Glomerular visceral epithelial cell (primary cell): ENCODE data around the gene CYP27C1.
"Not testable (repeated sequence)": the region's sequence is repeated elsewhere in the genome, so short reads cannot be mapped to it uniquely, and the experiment has no call there.

Source experiments
- DNase-seq: peaks from one replicate; pipeline ENCODE4 v3.0.0-alpha.2; 2016; ENCODE audit errors: extremely low spot score

CYP27C1 gene

GRCh38 chr2:127220102-127220767 lies at the start of gene CYP27C1:
CYP27C1 (minus strand) TSS chr2:127220299; CDS start chr2:127220270, 29 bp downstream.
- peak; percentile 26 for DNase-seq

GRCh38 chr2:127261804-127262406 lies 41.8 kb upstream of the CYP27C1 start:
- DNase-seq, result no peak

- no peak for DNase-seq
These were observed 39.3 kb upstream of the CYP27C1 start for GRCh38 chr2:127259355-127259754.

GRCh38 chr2:127256866-127257265 lies 36.8 kb upstream of the CYP27C1 start:
- DNase-seq, result no peak

GRCh38 chr2:127256381-127256780 lies 36.3 kb upstream of the CYP27C1 start:
- DNase-seq, result no peak

GRCh38 chr2:127255721-127256120 lies 35.6 kb upstream of the CYP27C1 start:
- no peak for DNase-seq

- DNase-seq, result no peak
These were observed 35.0 kb upstream of the CYP27C1 start for GRCh38 chr2:127255146-127255545.

GRCh38 chr2:127254386-127254981 lies 34.4 kb upstream of the CYP27C1 start:
- DNase-seq, result peak; percentile 54

- DNase-seq, result not testable (repeated sequence)
These were observed 21.1 kb upstream of the CYP27C1 start for GRCh38 chr2:127241184-127241583.

GRCh38 chr2:127239395-127239794 lies 19.3 kb upstream of the CYP27C1 start:
- no peak for DNase-seq

- not testable (repeated sequence) for DNase-seq
These were observed 17.7 kb upstream of the CYP27C1 start for GRCh38 chr2:127237768-127238167.

GRCh38 chr2:127235082-127235702 lies 15.1 kb upstream of the CYP27C1 start:
- DNase-seq, result no peak

GRCh38 chr2:127233710-127234109 lies 13.6 kb upstream of the CYP27C1 start:
- no peak for DNase-seq

GRCh38 chr2:127231130-127231865 lies 11.2 kb upstream of the CYP27C1 start:
- DNase-seq, result no peak

- no peak for DNase-seq
These were observed 9.5 kb upstream of the CYP27C1 start for GRCh38 chr2:127229555-127229954.

GRCh38 chr2:127228102-127228501 lies 8.0 kb upstream of the CYP27C1 start:
- DNase-seq, result no peak

GRCh38 chr2:127227264-127227660 lies 7.2 kb upstream of the CYP27C1 start:
- DNase-seq, result not testable (repeated sequence)

- peak; percentile 88 for DNase-seq
These were observed 6.6 kb upstream of the CYP27C1 start for GRCh38 chr2:127226520-127227263.

GRCh38 chr2:127226132-127226519 lies 6.0 kb upstream of the CYP27C1 start:
- no peak for DNase-seq

GRCh38 chr2:127225186-127225960 lies 5.3 kb upstream of the CYP27C1 start:
- peak; percentile 64 for DNase-seq
